ENCODE measurements around the gene LPIN2.

- TF ChIP-seq POLR2A (IDR thresholded peaks at IDR 0.05; ENCODE audit: low read length) (no peak), GATA1 (IDR thresholded peaks at IDR 0.05; ENCODE audit: low read depth, low read length) (no peak)
Measured at GRCh38 chr18:3061581-3062312, 48.8 kb upstream of the LPIN2 start.

Data from erythroblast (primary cell).